Measurements from ENCODE around the gene GYPB.
"Not testable (repeated sequence)": the region's sequence is repeated elsewhere in the genome, so short reads cannot be mapped to it uniquely, and the experiment has no call there.

- TF ChIP-seq EZH2 (IDR thresholded peaks at IDR 0.05; ENCODE audit: insufficient read depth, poor library complexity, severe bottlenecking); EZH2phosphoT487 (IDR thresholded peaks at IDR 0.05; ENCODE audit: insufficient read depth, low read depth): not testable (repeated sequence)
Observed at GRCh38 chr4:144051494-144051893, 32.3 kb upstream of the GYPB start.

Measured in GM23248 (cell line).